GM15510 (cell line): ENCODE data around the gene GPR132.

Source experiments
- POLR2A ChIP-seq: IDR thresholded peaks from 3 replicates; pipeline ENCODE4 v1.6.1; 2011; ENCODE audit warnings: borderline replicate concordance; ENCODE audit not compliant: insufficient read length; ENCODE audit errors: extremely low read depth

The GPR132 gene

GRCh38 chr14:105013150-105013785 is 52.0 kb downstream of the GPR132 start:
- no peak for TF ChIP-seq POLR2A

- TF ChIP-seq POLR2A = no peak
Observed at GRCh38 chr14:105012171-105012985, 52.9 kb downstream of the GPR132 start.

DNA sequence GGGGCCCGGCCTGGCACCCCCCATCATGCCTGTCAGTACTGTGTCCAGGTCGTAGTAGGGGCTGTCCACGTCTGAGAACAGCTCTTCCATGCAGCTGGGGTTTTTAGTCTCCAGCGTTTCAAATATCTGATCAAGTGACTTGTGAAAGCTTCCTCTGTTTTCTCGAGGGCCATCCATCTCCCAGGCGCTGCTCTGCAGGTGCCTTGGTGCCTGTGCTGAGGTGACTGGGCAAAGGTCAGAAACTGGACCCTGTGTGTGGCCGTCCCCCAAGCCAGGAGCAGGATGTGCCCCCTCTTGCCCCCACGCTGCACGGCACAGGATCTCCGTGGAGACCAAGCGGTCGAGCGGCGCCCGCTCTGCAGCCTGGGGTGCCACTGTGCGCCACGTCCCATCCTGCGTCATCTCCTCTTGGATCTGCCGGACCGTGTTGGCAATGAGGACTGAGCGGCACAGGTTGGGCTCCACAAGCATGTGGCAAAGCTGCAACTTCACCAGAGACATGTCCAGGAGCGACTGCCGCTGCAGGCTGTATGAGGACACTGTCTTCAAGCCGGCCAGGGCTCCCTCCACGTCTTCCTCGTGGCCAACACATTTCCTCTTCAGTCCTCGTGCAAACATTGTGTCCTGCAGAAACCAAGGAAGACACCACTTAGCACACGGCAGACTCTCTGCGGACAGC is 53.8 kb downstream of the GPR132 start:
- TF ChIP-seq POLR2A = no peak

GRCh38 chr14:105010891-105011291 is 54.3 kb downstream of the GPR132 start:
- no peak for TF ChIP-seq POLR2A

DNA sequence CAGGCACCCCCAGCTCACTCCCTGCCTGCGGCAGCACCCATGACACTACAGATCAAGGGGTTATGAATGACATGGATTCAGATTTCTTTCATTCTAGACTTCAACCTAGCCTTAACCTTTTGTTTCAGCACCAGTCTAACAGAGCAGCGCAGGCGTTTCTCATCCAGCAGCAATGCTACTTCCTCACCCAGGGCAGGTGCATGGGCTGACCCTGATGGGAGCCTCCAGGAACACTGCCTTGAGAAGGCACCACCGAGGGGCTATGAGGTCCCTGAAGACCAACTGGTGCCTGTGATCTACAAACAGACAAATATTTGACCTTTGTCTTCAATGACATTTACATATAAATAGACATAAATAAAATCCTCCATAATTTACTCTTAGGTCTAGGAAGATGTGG is 55.1 kb downstream of the GPR132 start:
- no peak for TF ChIP-seq POLR2A

DNA sequence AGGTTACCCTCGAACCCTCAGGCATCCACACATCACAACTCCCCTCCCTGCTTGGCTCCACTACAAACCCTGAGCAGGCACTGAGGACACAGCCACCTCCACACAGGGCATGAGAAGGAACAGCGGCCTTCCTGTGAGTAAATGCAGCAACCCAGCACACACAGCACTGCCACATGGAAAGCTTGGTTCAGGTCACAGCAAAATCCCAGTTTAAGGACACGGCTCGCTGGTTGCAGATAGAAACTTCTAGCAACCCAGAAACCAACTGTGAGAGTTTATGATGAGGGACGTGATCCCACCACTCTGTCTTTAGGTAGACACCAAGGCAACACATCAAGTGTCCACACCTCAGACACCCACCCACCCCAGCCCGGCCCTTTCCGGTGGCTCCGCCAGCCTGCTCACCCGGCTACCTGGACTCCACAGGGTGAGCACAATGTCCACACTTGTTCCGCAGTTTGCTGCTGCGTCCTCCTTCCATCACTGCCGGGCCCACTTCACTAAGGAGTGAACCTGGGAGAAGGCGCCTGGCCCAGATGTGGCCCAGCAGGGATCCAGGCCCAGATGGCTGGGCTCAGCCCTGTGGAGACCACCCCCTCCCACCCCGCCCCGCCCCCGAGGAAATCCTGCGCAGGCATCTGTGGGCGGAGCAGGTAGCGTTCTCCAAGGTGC is 57.5 kb downstream of the GPR132 start:
- no peak for TF ChIP-seq POLR2A

DNA sequence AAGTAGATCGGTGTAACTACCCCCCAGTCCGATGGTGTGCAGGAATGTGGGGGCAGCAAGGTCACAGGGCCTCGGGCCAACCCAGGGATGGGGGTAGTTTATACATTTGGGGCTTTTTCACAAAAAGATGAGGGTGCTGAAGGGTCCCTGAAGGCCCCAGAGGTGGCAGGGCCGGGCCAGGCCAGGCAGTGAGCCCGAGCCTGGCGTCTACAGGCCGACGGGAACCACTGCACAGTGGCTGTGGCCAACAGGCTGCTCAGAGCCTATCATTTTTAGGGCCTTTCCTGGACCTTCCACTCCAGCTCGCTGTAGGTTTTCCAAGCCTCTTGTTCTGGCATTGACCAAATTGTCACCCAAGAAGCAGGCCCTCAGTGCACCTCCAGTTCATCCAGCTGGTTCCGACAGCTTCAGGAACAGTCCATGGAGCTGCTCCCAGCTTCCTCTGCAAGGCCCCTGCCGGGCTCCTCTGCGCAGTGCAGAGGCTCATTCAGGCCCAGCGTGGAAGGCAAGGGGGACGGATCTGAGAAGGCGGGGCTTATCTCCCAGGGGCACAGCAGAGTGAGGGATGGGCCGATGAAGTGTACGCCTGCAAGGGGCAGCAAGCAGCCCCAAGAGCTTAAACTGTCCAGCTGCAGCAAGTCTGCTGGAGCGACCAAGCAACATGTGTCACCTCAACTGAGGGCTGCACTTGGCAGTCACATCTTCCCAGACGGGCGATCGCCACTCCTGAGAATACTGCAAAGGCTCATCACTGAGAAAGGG is 58.2 kb downstream of the GPR132 start:
- no peak for TF ChIP-seq POLR2A

- no peak for TF ChIP-seq POLR2A
Observed at GRCh38 chr14:105005929-105006830, 59.0 kb downstream of the GPR132 start.

DNA sequence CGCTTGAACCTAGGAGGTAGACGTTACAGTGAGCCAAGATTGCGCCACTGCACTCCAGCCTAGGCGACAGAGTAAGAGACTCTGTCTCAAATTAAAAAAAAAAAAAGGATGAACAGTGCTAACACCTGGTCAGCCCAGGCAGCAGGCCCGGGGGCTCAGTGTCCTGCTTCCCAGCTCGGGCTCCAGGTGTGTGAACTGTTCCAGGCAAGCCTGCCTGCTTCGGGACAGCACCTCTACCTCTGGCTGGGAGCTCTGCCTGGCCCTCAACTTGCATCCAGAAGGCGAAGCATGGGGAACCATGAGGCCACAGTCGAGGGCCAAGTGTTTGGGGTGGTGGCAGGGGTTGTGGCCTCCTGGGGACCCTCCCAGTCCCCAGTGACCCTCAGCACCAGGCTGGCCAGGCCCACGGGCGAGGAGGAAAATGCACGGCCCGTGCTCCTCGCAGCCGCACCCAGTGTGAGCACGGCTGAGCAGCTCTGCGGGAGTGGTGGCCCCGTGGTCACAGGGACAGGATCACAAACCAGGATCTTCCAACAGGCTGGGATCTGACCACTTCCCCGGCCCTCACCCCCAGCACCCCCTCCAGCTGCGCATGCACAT is 59.8 kb downstream of the GPR132 start:
- TF ChIP-seq POLR2A = no peak
